K562 (cell line): Measurements from ENCODE around the gene NCAPG2. TPM values are rescaled to one million over a fixed set of nuclear protein-coding genes. Genes with fewer than 3 reads are reported as not detected.

Experiments
- ATAC-seq: fragments of 200-7000 bp; cut with Tn5 transposase; 3 replicates; pipeline ENCODE4 v1.9.1; 2020; ENCODE audit warnings: moderate library complexity
- BruUV-seq: library from RNA; stranded (reverse); fragments of 400-500 nt; replicated peaks from 2 replicates; lab custom pipeline; 2021; lab: Mats Ljungman, UMichigan
- CTCF ChIA-PET: fragments of 300-600 bp; formaldehyde crosslinking; extraction: SDS; loops from one replicate; lab custom pipeline; 2021; ENCODE audit warnings: low intra/inter-chr PET ratio; lab: Yijun Ruan, JAX
- POLR2A ChIA-PET: fragments of 300-600, 350-650 bp; sonication (Branson Sonifier 250); formaldehyde crosslinking; extraction: SDS; loops from one replicate; lab custom pipeline; 2021; ENCODE audit warnings: antibody characterized with exemption, inconsistent platforms; lab: Yijun Ruan, JAX
- DNase-seq, 4 experiments: peaks; one replicate each; pipeline versions ENCODE4 v3.0.0 to v3.0.0-alpha.2; 2011 to 2018; ENCODE audit warnings: low spot score in 3 of 4, mixed read lengths in 3 of 4; ENCODE audit errors: extremely low read depth in 1 of 4
- FAIRE-seq: peaks from 2 replicates; lab custom pipeline; 2011; peaks lifted over from hg19 to GRCh38; lab: Jason Lieb, UNC
- H2AFZ ChIP-seq: 2 replicates; pipeline ENCODE4 v1.6.0; 2011; ENCODE audit warnings: low read depth, low read length, control low read depth, inconsistent platforms
- H3K27ac ChIP-seq: fragments of 200-600 bp; 3 replicates; pipeline ENCODE4 v1.8.0; 2011; ENCODE audit warnings: low read depth, mild to moderate bottlenecking, control low read depth, inconsistent platforms, low read length, moderate library complexity, mixed read lengths; ENCODE audit errors: extremely low read depth
- H3K27me3 ChIP-seq, 2 experiments: fragments of 300-600 bp in 1 of 2; 2 replicates in 1 of 2; 3 replicates in 1 of 2; pipeline versions ENCODE4 v1.6.0 to v1.8.0; 2011; ENCODE audit warnings: inconsistent platforms in 2 of 2, low read length in 2 of 2, mild to moderate bottlenecking in 1 of 2, mixed read lengths in 1 of 2, moderate library complexity in 1 of 2; ENCODE audit not compliant: control insufficient read depth in 2 of 2, insufficient read depth in 2 of 2
- H3K36me3 ChIP-seq: fragments of 300-600 bp; 3 replicates; pipeline ENCODE4 v1.8.0; 2011; ENCODE audit warnings: mild to moderate bottlenecking, low read length, inconsistent platforms; ENCODE audit not compliant: control insufficient read depth, insufficient read depth
- H3K4me1 ChIP-seq, 2 experiments: fragments of 200-600 bp in 1 of 2; replicated peaks in 1 of 2; 2 replicates in 1 of 2; 3 replicates in 1 of 2; pipeline versions ENCODE4 v1.5.1 to v1.8.0; 2011; ENCODE audit warnings: inconsistent platforms in 2 of 2, low read length in 2 of 2, mild to moderate bottlenecking in 1 of 2, mixed read lengths in 1 of 2, moderate library complexity in 1 of 2; ENCODE audit not compliant: control insufficient read depth in 2 of 2, insufficient read depth in 2 of 2
- H3K4me2 ChIP-seq: 2 replicates; pipeline ENCODE4 v1.6.1; 2011; ENCODE audit warnings: low read length, control low read depth, inconsistent platforms, mixed read lengths; ENCODE audit not compliant: insufficient read depth
- H3K4me3 ChIP-seq: fragments of 200-600 bp; sonication (generic), shearing (Covaris generic); 2 replicates; pipeline ENCODE4 v1.5.1; 2016; ENCODE audit warnings: control low read depth, inconsistent platforms
- H3K79me2 ChIP-seq: fragments of 200-600 bp; 3 replicates; pipeline ENCODE4 v1.8.0; 2011; ENCODE audit warnings: low read length, inconsistent platforms; ENCODE audit not compliant: control insufficient read depth, insufficient read depth
- H3K9ac ChIP-seq, 2 experiments: 2 replicates each; pipeline versions ENCODE4 v1.6.0 to v1.6.1; 2011; ENCODE audit warnings: low read depth in 2 of 2, low read length in 2 of 2, control low read depth in 1 of 2, inconsistent platforms in 1 of 2, mild to moderate bottlenecking in 1 of 2, mixed read lengths in 1 of 2; ENCODE audit not compliant: insufficient read depth in 1 of 2
- H3K9me1 ChIP-seq: one replicate; pipeline ENCODE4 v1.6.0; 2011; ENCODE audit warnings: inconsistent platforms, mild to moderate bottlenecking, low read length, moderate library complexity; ENCODE audit not compliant: control insufficient read depth, insufficient read depth
- H3K9me3 ChIP-seq: replicated peaks from 2 replicates; pipeline ENCODE4 v1.5.1; 2011; ENCODE audit warnings: low read depth, low read length, inconsistent platforms; ENCODE audit not compliant: control insufficient read depth, insufficient read depth
- H4K20me1 ChIP-seq: replicated peaks from 2 replicates; pipeline ENCODE4 v1.6.1; 2011; ENCODE audit warnings: low read length, inconsistent platforms, mixed read lengths; ENCODE audit not compliant: control insufficient read depth, insufficient read depth
- ARID1B ChIP-seq: fragments of 450-650 bp; IDR thresholded peaks from 2 replicates; pipeline ENCODE4 v1.6.1; 2016; ENCODE audit warnings: antibody characterized with exemption, mild to moderate bottlenecking, inconsistent platforms
- BRCA1 ChIP-seq, 2 experiments: fragments of 450-650 bp in 1 of 2; sonication (generic) in 1 of 2; formaldehyde crosslinking in 1 of 2; IDR thresholded peaks; 2 replicates each; pipeline versions ENCODE4 v1.5.0 to v1.6.1; 2017 to 2020; ENCODE audit warnings: mild to moderate bottlenecking in 1 of 2, missing genetic modification reagents in 1 of 2
- BRD9 ChIP-seq: fragments of 450-650 bp; IDR thresholded peaks from 2 replicates; pipeline ENCODE4 v1.6.1; 2018; ENCODE audit warnings: low read depth; ENCODE audit not compliant: partially characterized antibody
- CHD2 ChIP-seq: IDR thresholded peaks from 2 replicates; pipeline ENCODE4 v1.6.1; 2011; ENCODE audit warnings: low read depth, low read length
- EGR1 ChIP-seq: fragments of 450-650 bp; conservative IDR thresholded peaks from 2 replicates; pipeline ENCODE4 v1.6.1; 2017; ENCODE audit warnings: mild to moderate bottlenecking
- KLF1 ChIP-seq: fragments of 450-650 bp; IDR thresholded peaks from 2 replicates; pipeline ENCODE4 v1.6.1; 2016; ENCODE audit warnings: missing genetic modification characterization, missing compliant biosample characterization
- NR4A1 ChIP-seq, 2 experiments: fragments of 250-450 bp in 1 of 2; fragments of 450-650 bp in 1 of 2; sonication (Bioruptor Pico) in 1 of 2; IDR thresholded peaks; 2 replicates each; pipeline versions ENCODE4 v1.4.0 to v1.6.1; 2016 to 2020; ENCODE audit warnings: mild to moderate bottlenecking in 2 of 2, missing compliant biosample characterization in 1 of 2, missing genetic modification characterization in 1 of 2, moderate library complexity in 1 of 2
- ZNF143 ChIP-seq: sonication (generic); formaldehyde crosslinking; IDR thresholded peaks from 2 replicates; pipeline ENCODE4 v1.9.0; 2022; ENCODE audit warnings: mild to moderate bottlenecking, missing genetic modification reagents
- WGBS: fragments of 100-300 bp; shearing (Covaris generic); methylation state at CpG from one replicate; pipeline ENCODE4 v1.1.6; 2016; ENCODE audit warnings: low coverage, mixed read lengths; ENCODE audit not compliant: insufficient coverage; ENCODE audit errors: missing lambda C conversion rate; 5-methylcytosine and 5-hydroxymethylcytosine counted together
- in situ Hi-C: fragments of 300-500 bp; cut with MboI; formaldehyde crosslinking; loops from 4 replicates; pipeline ENCODE4 v1.15.0; 2018; ENCODE audit warnings: inconsistent platforms, mixed read lengths
- intact Hi-C: fragments of 100-400 bp; cut with micrococcal nuclease; formaldehyde crosslinking; loops from 2 replicates; pipeline ENCODE4 v1.14.2; 2022
- polyA plus RNA-seq, 8 experiments: library from polyadenylated mRNA; depleted of rRNA in 4 of 8; stranded (reverse) in 5 of 8; unstranded in 3 of 8; fragments of >200 nt; fragmentation: Nextera tagmentation in 2 of 8; fragmentation: Illumina TruSeq in 1 of 8; extraction: Ambion mirVana in 2 of 8; extraction: Trizol in 1 of 8; gene quantifications; 2 replicates each; pipeline versions ENCODE4 v1.2.1 to v1.2.3, GENCODE V29; 2011 to 2014; ENCODE audit warnings: inconsistent platforms in 1 of 8, missing spikeins in 1 of 8
- total RNA-seq, 7 experiments: library from RNA; depleted of rRNA in 6 of 7; stranded (reverse); fragments of >200 nt in 6 of 7; fragmentation: Illumina TruSeq in 2 of 7; extraction: Trizol in 2 of 7; gene quantifications; 2 replicates each; pipeline versions ENCODE4 v1.2.1 to v1.2.3, GENCODE V29; 2011 to 2021; ENCODE audit warnings: low replicate concordance in 1 of 7

The NCAPG2 gene
- total and polyA plus RNA-seq, 9 of the 15 experiments (the other 6 are each of a cell fraction or from before 2014, with no cell fraction given) = 21.5 to 127 (median 86.1) TPM

DNA sequence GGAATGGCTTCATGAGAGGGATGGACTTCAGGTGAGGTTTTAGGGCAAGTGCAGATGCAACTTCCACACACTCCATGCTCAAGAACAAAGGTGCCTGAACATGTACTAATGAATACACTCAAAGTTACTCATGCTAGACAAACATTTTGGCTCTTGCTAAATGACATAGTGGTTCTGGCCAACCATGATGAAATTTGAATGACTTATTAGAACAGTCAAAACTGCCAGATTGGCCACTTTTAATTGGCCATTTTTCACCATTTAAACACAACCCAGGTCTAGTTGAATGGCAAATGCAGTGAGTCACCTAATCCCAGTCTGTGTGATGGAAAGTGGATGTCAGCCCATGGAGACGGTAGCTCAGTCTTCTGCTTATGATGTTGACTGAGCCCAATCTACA lies 112.1 kb downstream of the NCAPG2 start:
- Histone ChIP-seq H3K27me3 (peaks cover 28 to 45% of the 10 kb centered on the region in 2 experiments), H3K9me3 (peaks cover 8% of the 10 kb centered on the region), H3K36me3 (no peaks in the 10 kb centered on the region), H4K20me1 (peaks cover 5% of the 10 kb centered on the region; the same call in 1 of the 2 replicates), H3K4me3 (no peak overlapping the region), H3K4me1 (peaks cover 0 to 11% of the 10 kb centered on the region in 2 experiments; a peak in 2 of 5 replicates), H3K9ac (no peak overlapping the region), H3K79me2 (no peaks in the 10 kb centered on the region), H3K4me2 (no peak overlapping the region), H3K27ac (no peak overlapping the region), H3K9me1 (no peaks in the 10 kb centered on the region), H2AFZ (no peak overlapping the region)
- ChIA-PET CTCF (no interaction called here), POLR2A (no interaction called here)
- in situ Hi-C loops (no loop called here), intact Hi-C loops (no loop called here)
- DNase-seq (no peak), ATAC-seq (no peak), FAIRE-seq (peak; percentile 62)
- WGBS = 0% methylated on average over 1 of the region's 1 CpG
- TF ChIP-seq BRCA1 (IDR thresholded peaks at IDR 0.05) (no peak), BRCA1 (CRISPR knock-in tag; IDR thresholded peaks at IDR 0.05) (no peak), CHD2 (no peak), ZNF143 (CRISPR knock-in tag) (no peak), ARID1B (no peak), EGR1 (no peak)
- BruUV-seq = no TSS peak

DNA sequence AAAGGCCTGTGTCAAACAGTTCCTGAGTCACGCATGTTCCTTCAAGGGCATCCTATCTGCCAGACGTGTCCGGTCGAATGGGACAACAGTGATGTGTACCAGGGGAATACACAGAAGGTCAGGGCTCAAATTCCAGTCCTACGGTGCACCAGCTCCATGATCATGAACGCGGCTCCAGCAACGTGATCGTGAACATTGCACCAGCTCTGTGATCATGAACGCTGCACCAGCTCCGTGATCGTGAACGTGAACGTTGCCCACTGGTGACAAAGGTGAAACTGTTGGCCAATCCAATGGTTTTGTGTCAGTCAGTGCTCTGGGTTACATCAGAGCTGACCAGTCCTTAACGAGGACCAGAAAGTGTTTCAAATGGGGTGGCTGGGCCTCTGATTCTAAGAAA lies 112.7 kb downstream of the NCAPG2 start:
- no peaks in the 10 kb centered on the region for H3K36me3 ChIP-seq
- CTCF ChIA-PET = no interaction called here
- H3K9me3 ChIP-seq = peaks cover 8% of the 10 kb centered on the region
- no peaks in the 10 kb centered on the region for H3K79me2 ChIP-seq
- ATAC-seq (no peak), FAIRE-seq (no peak), DNase-seq (no peak)
- in situ Hi-C loops (no loop called here), intact Hi-C loops (no loop called here)
- POLR2A ChIA-PET = interaction anchor here (0.5 kb wide), 1 partner anchor 450 kb away, joined by 3 read pairs; no protein-coding TSS in a partner anchor
- H3K27ac ChIP-seq = no peak overlapping the region; the same call in 2 of the 3 replicates
- H3K4me1 ChIP-seq = peaks cover 0 to 14% of the 10 kb centered on the region in 2 experiments; a peak in 2 of 5 replicates
- peaks cover 28 to 45% of the 10 kb centered on the region in 2 experiments for H3K27me3 ChIP-seq
- under 1% methylated on average over 15 of the region's 15 CpGs for WGBS
- BruUV-seq = no TSS peak
- H3K9ac ChIP-seq = no peak overlapping the region
- no peak overlapping the region for H2AFZ ChIP-seq
- H4K20me1 ChIP-seq = peaks cover 5% of the 10 kb centered on the region; the same call in 1 of the 2 replicates
- no peak for TF ChIP-seq NR4A1 (CRISPR knock-in tag; IDR thresholded peaks at IDR 0.05)
- TF ChIP-seq NR4A1 (tag; IDR thresholded peaks at IDR 0.05) = no peak
- no peak for TF ChIP-seq BRD9
- TF ChIP-seq KLF1 (tag) = no peak
- no peak overlapping the region for H3K4me2 ChIP-seq
- H3K9me1 ChIP-seq = no peaks in the 10 kb centered on the region
- no peak overlapping the region for H3K4me3 ChIP-seq
